K562 (cell line): Measurements from ENCODE around the gene MALRD1. TPM values are rescaled to one million over a fixed set of nuclear protein-coding genes. Genes with fewer than 3 reads are reported as not detected.

Experiments used
- ATAC-seq: fragments of 200-7000 bp; cut with Tn5 transposase; 3 replicates; pipeline ENCODE4 v1.9.1; 2020; ENCODE audit warnings: moderate library complexity
- BruUV-seq: library from RNA; stranded (reverse); fragments of 400-500 nt; replicated peaks from 2 replicates; lab custom pipeline; 2021; lab: Mats Ljungman, UMichigan
- CTCF ChIA-PET: fragments of 300-600 bp; formaldehyde crosslinking; extraction: SDS; loops from one replicate; lab custom pipeline; 2021; ENCODE audit warnings: low intra/inter-chr PET ratio; lab: Yijun Ruan, JAX
- POLR2A ChIA-PET: fragments of 300-600, 350-650 bp; sonication (Branson Sonifier 250); formaldehyde crosslinking; extraction: SDS; loops from one replicate; lab custom pipeline; 2021; ENCODE audit warnings: antibody characterized with exemption, inconsistent platforms; lab: Yijun Ruan, JAX
- DNase-seq, 4 experiments: peaks; one replicate each; pipeline versions ENCODE4 v3.0.0 to v3.0.0-alpha.2; 2011 to 2018; ENCODE audit warnings: low spot score in 3 of 4, mixed read lengths in 3 of 4; ENCODE audit errors: extremely low read depth in 1 of 4
- FAIRE-seq: peaks from 2 replicates; lab custom pipeline; 2011; peaks lifted over from hg19 to GRCh38; lab: Jason Lieb, UNC
- H2AFZ ChIP-seq: 2 replicates; pipeline ENCODE4 v1.6.0; 2011; ENCODE audit warnings: low read depth, low read length, control low read depth, inconsistent platforms
- H3K27ac ChIP-seq: fragments of 200-600 bp; 3 replicates; pipeline ENCODE4 v1.8.0; 2011; ENCODE audit warnings: low read depth, mild to moderate bottlenecking, control low read depth, inconsistent platforms, low read length, moderate library complexity, mixed read lengths; ENCODE audit errors: extremely low read depth
- H3K27me3 ChIP-seq, 2 experiments: fragments of 300-600 bp in 1 of 2; 2 replicates in 1 of 2; 3 replicates in 1 of 2; pipeline versions ENCODE4 v1.6.0 to v1.8.0; 2011; ENCODE audit warnings: inconsistent platforms in 2 of 2, low read length in 2 of 2, mild to moderate bottlenecking in 1 of 2, mixed read lengths in 1 of 2, moderate library complexity in 1 of 2; ENCODE audit not compliant: control insufficient read depth in 2 of 2, insufficient read depth in 2 of 2
- H3K36me3 ChIP-seq: fragments of 300-600 bp; 3 replicates; pipeline ENCODE4 v1.8.0; 2011; ENCODE audit warnings: mild to moderate bottlenecking, low read length, inconsistent platforms; ENCODE audit not compliant: control insufficient read depth, insufficient read depth
- H3K4me1 ChIP-seq, 2 experiments: fragments of 200-600 bp in 1 of 2; replicated peaks in 1 of 2; 2 replicates in 1 of 2; 3 replicates in 1 of 2; pipeline versions ENCODE4 v1.5.1 to v1.8.0; 2011; ENCODE audit warnings: inconsistent platforms in 2 of 2, low read length in 2 of 2, mild to moderate bottlenecking in 1 of 2, mixed read lengths in 1 of 2, moderate library complexity in 1 of 2; ENCODE audit not compliant: control insufficient read depth in 2 of 2, insufficient read depth in 2 of 2
- H3K4me2 ChIP-seq: 2 replicates; pipeline ENCODE4 v1.6.1; 2011; ENCODE audit warnings: low read length, control low read depth, inconsistent platforms, mixed read lengths; ENCODE audit not compliant: insufficient read depth
- H3K4me3 ChIP-seq: fragments of 200-600 bp; sonication (generic), shearing (Covaris generic); 2 replicates; pipeline ENCODE4 v1.5.1; 2016; ENCODE audit warnings: control low read depth, inconsistent platforms
- H3K79me2 ChIP-seq: fragments of 200-600 bp; 3 replicates; pipeline ENCODE4 v1.8.0; 2011; ENCODE audit warnings: low read length, inconsistent platforms; ENCODE audit not compliant: control insufficient read depth, insufficient read depth
- H3K9ac ChIP-seq, 2 experiments: 2 replicates each; pipeline versions ENCODE4 v1.6.0 to v1.6.1; 2011; ENCODE audit warnings: low read depth in 2 of 2, low read length in 2 of 2, control low read depth in 1 of 2, inconsistent platforms in 1 of 2, mild to moderate bottlenecking in 1 of 2, mixed read lengths in 1 of 2; ENCODE audit not compliant: insufficient read depth in 1 of 2
- H3K9me1 ChIP-seq: one replicate; pipeline ENCODE4 v1.6.0; 2011; ENCODE audit warnings: inconsistent platforms, mild to moderate bottlenecking, low read length, moderate library complexity; ENCODE audit not compliant: control insufficient read depth, insufficient read depth
- H3K9me3 ChIP-seq: replicated peaks from 2 replicates; pipeline ENCODE4 v1.5.1; 2011; ENCODE audit warnings: low read depth, low read length, inconsistent platforms; ENCODE audit not compliant: control insufficient read depth, insufficient read depth
- H4K20me1 ChIP-seq: replicated peaks from 2 replicates; pipeline ENCODE4 v1.6.1; 2011; ENCODE audit warnings: low read length, inconsistent platforms, mixed read lengths; ENCODE audit not compliant: control insufficient read depth, insufficient read depth
- CREBBP ChIP-seq: IDR thresholded peaks from one replicate; pipeline ENCODE4 v1.6.1; 2012; ENCODE audit warnings: low read depth, mild to moderate bottlenecking, control low read depth, inconsistent platforms, low read length
- DDX20 ChIP-seq: fragments of 450-650 bp; IDR thresholded peaks from 2 replicates; pipeline ENCODE4 v1.6.1; 2016; ENCODE audit warnings: missing genetic modification characterization, low read depth, mild to moderate bottlenecking, missing compliant biosample characterization, moderate library complexity
- FOXA3 ChIP-seq, 2 experiments: fragments of 450-650 bp in 1 of 2; sonication (generic) in 1 of 2; formaldehyde crosslinking; IDR thresholded peaks in 1 of 2; conservative IDR thresholded peaks in 1 of 2; 2 replicates each; pipeline versions ENCODE4 v1.4.0 to v1.8.0; 2020 to 2022; ENCODE audit warnings: mild to moderate bottlenecking in 2 of 2, missing genetic modification reagents in 1 of 2
- HDAC2 ChIP-seq: fragments of 450-650 bp; IDR thresholded peaks from 2 replicates; pipeline ENCODE4 v1.6.1; 2016; ENCODE audit warnings: mild to moderate bottlenecking
- MCM7 ChIP-seq, 2 experiments: fragments of 450-650 bp; IDR thresholded peaks; 2 replicates each; pipeline ENCODE4 v1.6.1; 2016 to 2018
- SMARCB1 ChIP-seq: IDR thresholded peaks from 2 replicates; pipeline ENCODE4 v1.6.1; 2011; ENCODE audit warnings: improper control_type of control experiment, low read depth; ENCODE audit not compliant: insufficient read length
- SNRNP70 ChIP-seq: fragments of 200-400 bp; formaldehyde crosslinking; optimal IDR thresholded peaks from 2 replicates; pipeline ENCODE3; 2017; ENCODE audit warnings: low read depth, low read length
- SUPT5H ChIP-seq: fragments of 450-650 bp; IDR thresholded peaks from 2 replicates; pipeline ENCODE4 v1.6.1; 2016
- ZNF212 ChIP-seq: fragments of 450-650 bp; formaldehyde crosslinking; IDR thresholded peaks from 2 replicates; pipeline ENCODE4 v1.4.0; 2020; ENCODE audit warnings: mild to moderate bottlenecking
- WGBS: fragments of 100-300 bp; shearing (Covaris generic); methylation state at CpG from one replicate; pipeline ENCODE4 v1.1.6; 2016; ENCODE audit warnings: low coverage, mixed read lengths; ENCODE audit not compliant: insufficient coverage; ENCODE audit errors: missing lambda C conversion rate; 5-methylcytosine and 5-hydroxymethylcytosine counted together
- in situ Hi-C: fragments of 300-500 bp; cut with MboI; formaldehyde crosslinking; loops from 4 replicates; pipeline ENCODE4 v1.15.0; 2018; ENCODE audit warnings: inconsistent platforms, mixed read lengths
- intact Hi-C: fragments of 100-400 bp; cut with micrococcal nuclease; formaldehyde crosslinking; loops from 2 replicates; pipeline ENCODE4 v1.14.2; 2022
- polyA plus RNA-seq, 8 experiments: library from polyadenylated mRNA; depleted of rRNA in 4 of 8; stranded (reverse) in 5 of 8; unstranded in 3 of 8; fragments of >200 nt; fragmentation: Nextera tagmentation in 2 of 8; fragmentation: Illumina TruSeq in 1 of 8; extraction: Ambion mirVana in 2 of 8; extraction: Trizol in 1 of 8; gene quantifications; 2 replicates each; pipeline versions ENCODE4 v1.2.1 to v1.2.3, GENCODE V29; 2011 to 2014; ENCODE audit warnings: inconsistent platforms in 1 of 8, missing spikeins in 1 of 8
- total RNA-seq, 7 experiments: library from RNA; depleted of rRNA in 6 of 7; stranded (reverse); fragments of >200 nt in 6 of 7; fragmentation: Illumina TruSeq in 2 of 7; extraction: Trizol in 2 of 7; gene quantifications; 2 replicates each; pipeline versions ENCODE4 v1.2.1 to v1.2.3, GENCODE V29; 2011 to 2021; ENCODE audit warnings: low replicate concordance in 1 of 7
- TF ChIP-seq, protein P1 (sequence below): sonication (generic); formaldehyde crosslinking; IDR thresholded peaks from 2 replicates; pipeline ENCODE4 v1.8.0; 2022; ENCODE audit warnings: mild to moderate bottlenecking, missing genetic modification reagents
- TF ChIP-seq, protein P2 (sequence below): sonication (generic); formaldehyde crosslinking; IDR thresholded peaks from 2 replicates; pipeline ENCODE4 v1.8.0; 2022; ENCODE audit warnings: mild to moderate bottlenecking, missing genetic modification reagents

Gene MALRD1
- total and polyA plus RNA-seq, 9 of the 15 experiments (the other 6 are each of a cell fraction or from before 2014, with no cell fraction given) = not detected

DNA sequence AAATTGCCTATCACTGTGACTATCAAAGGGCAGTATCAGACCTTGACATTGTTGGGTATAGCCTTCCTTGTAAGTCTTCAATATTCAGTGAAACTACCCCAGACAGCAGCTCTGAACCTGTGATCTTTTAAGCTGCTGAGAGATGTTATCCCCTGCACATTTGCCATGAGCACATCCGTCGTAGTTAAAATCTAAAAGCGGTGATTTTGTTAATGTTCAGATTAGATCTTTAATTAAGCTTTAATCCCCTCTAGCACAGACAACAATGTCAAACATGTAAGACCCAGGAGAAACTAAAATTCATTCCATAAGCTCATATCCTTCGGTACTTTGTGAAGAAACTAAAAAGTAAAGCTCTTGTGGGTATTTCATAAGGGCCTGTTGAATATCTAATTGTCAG, 105.8 kb downstream of the MALRD1 start:
- DNase-seq = no peak
- no peak overlapping the region for H3K4me3 ChIP-seq
- no peak for TF ChIP-seq SNRNP70
- TF ChIP-seq DDX20 (tag) = no peak
- TF ChIP-seq SMARCB1 = no peak
- TF ChIP-seq, protein P1, sequence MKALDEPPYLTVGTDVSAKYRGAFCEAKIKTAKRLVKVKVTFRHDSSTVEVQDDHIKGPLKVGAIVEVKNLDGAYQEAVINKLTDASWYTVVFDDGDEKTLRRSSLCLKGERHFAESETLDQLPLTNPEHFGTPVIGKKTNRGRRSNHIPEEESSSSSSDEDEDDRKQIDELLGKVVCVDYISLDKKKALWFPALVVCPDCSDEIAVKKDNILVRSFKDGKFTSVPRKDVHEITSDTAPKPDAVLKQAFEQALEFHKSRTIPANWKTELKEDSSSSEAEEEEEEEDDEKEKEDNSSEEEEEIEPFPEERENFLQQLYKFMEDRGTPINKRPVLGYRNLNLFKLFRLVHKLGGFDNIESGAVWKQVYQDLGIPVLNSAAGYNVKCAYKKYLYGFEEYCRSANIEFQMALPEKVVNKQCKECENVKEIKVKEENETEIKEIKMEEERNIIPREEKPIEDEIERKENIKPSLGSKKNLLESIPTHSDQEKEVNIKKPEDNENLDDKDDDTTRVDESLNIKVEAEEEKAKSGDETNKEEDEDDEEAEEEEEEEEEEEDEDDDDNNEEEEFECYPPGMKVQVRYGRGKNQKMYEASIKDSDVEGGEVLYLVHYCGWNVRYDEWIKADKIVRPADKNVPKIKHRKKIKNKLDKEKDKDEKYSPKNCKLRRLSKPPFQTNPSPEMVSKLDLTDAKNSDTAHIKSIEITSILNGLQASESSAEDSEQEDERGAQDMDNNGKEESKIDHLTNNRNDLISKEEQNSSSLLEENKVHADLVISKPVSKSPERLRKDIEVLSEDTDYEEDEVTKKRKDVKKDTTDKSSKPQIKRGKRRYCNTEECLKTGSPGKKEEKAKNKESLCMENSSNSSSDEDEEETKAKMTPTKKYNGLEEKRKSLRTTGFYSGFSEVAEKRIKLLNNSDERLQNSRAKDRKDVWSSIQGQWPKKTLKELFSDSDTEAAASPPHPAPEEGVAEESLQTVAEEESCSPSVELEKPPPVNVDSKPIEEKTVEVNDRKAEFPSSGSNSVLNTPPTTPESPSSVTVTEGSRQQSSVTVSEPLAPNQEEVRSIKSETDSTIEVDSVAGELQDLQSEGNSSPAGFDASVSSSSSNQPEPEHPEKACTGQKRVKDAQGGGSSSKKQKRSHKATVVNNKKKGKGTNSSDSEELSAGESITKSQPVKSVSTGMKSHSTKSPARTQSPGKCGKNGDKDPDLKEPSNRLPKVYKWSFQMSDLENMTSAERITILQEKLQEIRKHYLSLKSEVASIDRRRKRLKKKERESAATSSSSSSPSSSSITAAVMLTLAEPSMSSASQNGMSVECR (CRISPR knock-in tag) = no peak
- TF ChIP-seq SUPT5H = no peak
- TF ChIP-seq, protein P2, sequence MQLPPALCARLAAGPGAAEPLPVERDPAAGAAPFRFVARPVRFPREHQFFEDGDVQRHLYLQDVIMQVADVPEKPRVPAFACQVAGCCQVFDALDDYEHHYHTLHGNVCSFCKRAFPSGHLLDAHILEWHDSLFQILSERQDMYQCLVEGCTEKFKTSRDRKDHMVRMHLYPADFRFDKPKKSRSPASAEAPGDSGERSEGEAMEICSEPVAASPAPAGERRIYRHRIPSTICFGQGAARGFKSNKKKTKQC (CRISPR knock-in tag) = no peak
- TF ChIP-seq MCM7 (IDR thresholded peaks at IDR 0.05) = no peak
- TF ChIP-seq FOXA3 (CRISPR knock-in tag; conservative IDR thresholded peaks at IDR 0.05 in 1 of 2, IDR thresholded peaks at IDR 0.05 in 1 of 2) = no peak
- no peak for TF ChIP-seq ZNF212 (CRISPR knock-in tag)
- no peak for TF ChIP-seq HDAC2
- no peak for TF ChIP-seq CREBBP
- no peak overlapping the region for H3K4me2 ChIP-seq
- WGBS = 3% methylated on average over 4 of the region's 4 CpGs
- no peaks in the 10 kb centered on the region for H3K79me2 ChIP-seq
- in situ Hi-C loops (no loop called here), intact Hi-C loops (no loop called here)
- no peak overlapping the region for H2AFZ ChIP-seq
- no peaks in the 10 kb centered on the region for H3K27me3 ChIP-seq
- no peaks in the 10 kb centered on the region for H3K9me3 ChIP-seq
- CTCF ChIA-PET = no interaction called here
- ATAC-seq = no peak
- no peaks in the 10 kb centered on the region for H3K9me1 ChIP-seq
- BruUV-seq = no TSS peak
- FAIRE-seq = no peak
- H4K20me1 ChIP-seq = no peaks in the 10 kb centered on the region
- no peak overlapping the region for H3K27ac ChIP-seq
- no peak overlapping the region for H3K9ac ChIP-seq
- H3K36me3 ChIP-seq = no peaks in the 10 kb centered on the region
- POLR2A ChIA-PET = interaction anchor here (0.7 kb wide), 1 partner anchor 1851 kb away, joined by 3 read pairs; no protein-coding TSS in a partner anchor
- H3K4me1 ChIP-seq = no peaks in the 10 kb centered on the region
